ENCODE data around the gene SBF1.

The SBF1 gene

GRCh38 chr22:50465066-50465930 lies 9.5 kb downstream of the SBF1 start:
- no peak for DNase-seq (ENCODE audit: low spot score)

- DNase-seq (ENCODE audit: low spot score): no peak
These were observed 10.4 kb downstream of the SBF1 start for GRCh38 chr22:50464451-50464850.

GRCh38 chr22:50463188-50463900 lies 11.5 kb downstream of the SBF1 start:
- DNase-seq (ENCODE audit: low spot score): no peak

GRCh38 chr22:50461979-50462540 lies 12.8 kb downstream of the SBF1 start:
- no peak for DNase-seq (ENCODE audit: low spot score)

GRCh38 chr22:50461536-50461935 lies 13.3 kb downstream of the SBF1 start:
- no peak for DNase-seq (ENCODE audit: low spot score)

GRCh38 chr22:50460938-50461337 lies 13.9 kb downstream of the SBF1 start:
- DNase-seq (ENCODE audit: low spot score): no peak

GRCh38 chr22:50459496-50460140 lies 15.2 kb downstream of the SBF1 start:
- no peak for DNase-seq (ENCODE audit: low spot score)

GRCh38 chr22:50459016-50459415 lies 15.8 kb downstream of the SBF1 start:
- DNase-seq (ENCODE audit: low spot score): no peak

- DNase-seq (ENCODE audit: low spot score): no peak
These were observed 18.2 kb downstream of the SBF1 start for GRCh38 chr22:50456466-50457234.

- no peak for DNase-seq (ENCODE audit: low spot score)
These were observed 18.8 kb downstream of the SBF1 start for GRCh38 chr22:50456026-50456425.

GRCh38 chr22:50455201-50455600 lies 19.6 kb downstream of the SBF1 start:
- DNase-seq (ENCODE audit: low spot score): no peak

GRCh38 chr22:50454556-50455075 lies 20.2 kb downstream of the SBF1 start:
- no peak for DNase-seq (ENCODE audit: low spot score)

- no peak for DNase-seq (ENCODE audit: low spot score)
These were observed 22.2 kb downstream of the SBF1 start for GRCh38 chr22:50452649-50453048.

GRCh38 chr22:50447576-50448551 lies 27.0 kb downstream of the SBF1 start:
- no peak for DNase-seq (ENCODE audit: low spot score)

GRCh38 chr22:50446708-50447575 lies 27.9 kb downstream of the SBF1 start:
- no peak for DNase-seq (ENCODE audit: low spot score)

GRCh38 chr22:50445880-50446707 lies 28.7 kb downstream of the SBF1 start:
- no peak for DNase-seq (ENCODE audit: low spot score)

GRCh38 chr22:50445071-50445879 lies 29.6 kb downstream of the SBF1 start:
- DNase-seq (ENCODE audit: low spot score): no peak

GRCh38 chr22:50444663-50445062 lies 30.2 kb downstream of the SBF1 start:
- no peak for DNase-seq (ENCODE audit: low spot score)

Measured in hematopoietic multipotent progenitor cell treated with erythropoietin and hydrocortisone succinate and interleukin-3 and kit ligand, for 17 days (in vitro differentiated cells).